Activated T-helper 1 cell treated with anti-CD3 and anti-CD28 coated beads, Interleukin-12 subunit alpha, Interleukin-12 subunit beta, Interleukin-2, Interleukin-4 antibody, amounts not matched to agents 30 ng/mL and 10 ng/mL and 1 ng/mL, durations not matched to agents 14 hours and 24 hours and 36 hours (primary cell): ENCODE results near the gene TEX38. TPM values are rescaled to one million over a fixed set of nuclear protein-coding genes. Genes with fewer than 3 reads are reported as not detected.

ENCODE experiments used
- DNase-seq: peaks from one replicate; pipeline ENCODE4 v3.0.0; 2021; ENCODE audit warnings: low spot score
- H3K27ac Mint-ChIP-seq: one replicate; pipeline ENCODE4 v1.8.0; 2021; ENCODE audit warnings: mild to moderate bottlenecking, mixed read lengths
- H3K27me3 Mint-ChIP-seq: one replicate; pipeline ENCODE4 v1.8.0; 2022; ENCODE audit warnings: mild to moderate bottlenecking, moderate library complexity, mixed read lengths; ENCODE audit not compliant: insufficient read depth
- H3K36me3 Mint-ChIP-seq: one replicate; pipeline ENCODE4 v1.8.0; 2021; ENCODE audit warnings: low read depth, mixed read lengths
- H3K4me1 Mint-ChIP-seq: one replicate; pipeline ENCODE4 v1.8.0; 2021; ENCODE audit warnings: low read depth, mixed read lengths
- H3K4me3 Mint-ChIP-seq: one replicate; pipeline ENCODE4 v1.8.0; 2021; ENCODE audit warnings: mild to moderate bottlenecking, moderate library complexity, mixed read lengths
- H3K9me3 Mint-ChIP-seq: one replicate; pipeline ENCODE4 v1.8.0; 2021; ENCODE audit warnings: mixed read lengths
- intact Hi-C: fragments of 100-400 bp; cut with micrococcal nuclease; formaldehyde crosslinking; loops from one replicate; pipeline ENCODE4 v1.15.1; 2024
- total RNA-seq: library from RNA; stranded (reverse); gene quantifications from 2 replicates; pipeline ENCODE4 v1.2.3, GENCODE V29; 2022

Gene TEX38
- total RNA-seq, 1 donor from 2014 or later: 0.18 TPM

DNA sequence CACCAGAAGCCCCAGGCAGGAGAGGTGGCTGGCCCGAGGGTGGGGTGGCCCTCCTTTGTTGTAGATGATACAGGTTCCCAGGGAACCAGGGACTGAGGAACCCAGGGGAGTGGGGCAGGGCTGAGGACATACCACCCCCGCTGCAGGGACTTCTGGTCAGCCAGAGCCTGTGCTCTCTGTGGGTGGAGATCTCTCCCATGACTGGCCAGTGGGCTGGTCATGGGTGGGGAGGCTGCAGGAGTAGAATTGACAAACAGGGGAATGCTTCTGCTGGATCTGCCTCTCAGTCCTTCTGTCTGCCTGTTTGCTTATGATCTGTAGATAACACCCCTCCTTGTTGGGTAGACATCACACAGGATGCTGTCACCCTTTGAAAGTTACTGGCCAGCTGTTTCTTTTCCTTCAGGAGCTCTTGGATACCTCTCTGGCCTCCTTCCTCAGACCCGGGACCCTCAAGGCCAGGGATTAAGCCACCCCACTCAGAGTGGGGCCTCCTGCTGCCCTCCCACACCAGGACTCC lies 50.1 kb downstream of the TEX38 start:
- DNase-seq: no peak
- no peak overlapping the region for H3K27ac Mint-ChIP-seq

More for the DNA sequence above, 50.1 kb downstream of the TEX38 start:
- Mint-ChIP-seq H3K4me1 (peaks cover 24% of the 10 kb centered on the region), H3K27me3 (peaks cover 8% of the 10 kb centered on the region), H3K36me3 (no peaks in the 10 kb centered on the region), H3K9me3 (no peaks in the 10 kb centered on the region), H3K4me3 (no peak overlapping the region)
- intact Hi-C loops: no loop called here

Other genes starting within 250 kb of the TEX38 start
- gene DMBX1, start 182.0 kb upstream of the TEX38 start, total RNA-seq: not detected in 2 replicates
- gene KNCN, start 120.2 kb upstream of the TEX38 start, total RNA-seq: not detected in 2 replicates
- gene MKNK1, start 67.6 kb upstream of the TEX38 start, total RNA-seq: 48.7 TPM in 2 replicates
- 16.9 and 17.0 TPM in 2 replicates for gene MOB3C, start 55.0 kb upstream of the TEX38 start, total RNA-seq
- 40.9 and 46.3 TPM in 2 replicates for gene ATPAF1, start 3.5 kb upstream of the TEX38 start, total RNA-seq
- 67.0 and 70.4 TPM in 2 replicates for gene EFCAB14, start 47.3 kb downstream of the TEX38 start, total RNA-seq
- gene CYP4B1, start 127.2 kb downstream of the TEX38 start, total RNA-seq: not detected in 2 replicates